IMR-90 (cell line): ENCODE measurements around the gene UBAC1. TPM values are rescaled to one million over a fixed set of nuclear protein-coding genes. Genes with fewer than 3 reads are reported as not detected.
"Not testable (repeated sequence)": the region's sequence is repeated elsewhere in the genome, so short reads cannot be mapped to it uniquely, and the experiment has no call there.

ENCODE experiments used
- ATAC-seq: fragments of 200-7000 bp; cut with Tn5 transposase; 2 replicates; pipeline ENCODE4 v1.9.1; 2020; ENCODE audit warnings: low read depth, mild to moderate bottlenecking, moderate library complexity
- BruUV-seq: library from RNA; stranded (reverse); fragments of 400-500 nt; replicated peaks from 2 replicates; lab custom pipeline; 2021; lab: Mats Ljungman, UMichigan
- CTCF ChIA-PET: fragments of 300-600 bp; formaldehyde crosslinking; extraction: SDS; loops from one replicate; lab custom pipeline; 2021; ENCODE audit warnings: antibody characterized with exemption; lab: Yijun Ruan, JAX
- POLR2A ChIA-PET: fragments of 300-600 bp; sonication (Branson Sonifier 250); formaldehyde crosslinking; loops from one replicate; lab custom pipeline; 2022; ENCODE audit warnings: antibody characterized with exemption; ENCODE audit not compliant: unreplicated experiment; lab: Charles Lee
- DNase-seq: peaks from one replicate; pipeline ENCODE4 v3.0.0; 2013
- H2AFZ ChIP-seq: replicated peaks from 2 replicates; pipeline ENCODE3; 2013; ENCODE audit warnings: low read length, mild to moderate bottlenecking; ENCODE audit not compliant: poor library complexity
- H2AK5ac ChIP-seq: 2 replicates; pipeline ENCODE4 v1.6.1; 2013; ENCODE audit warnings: low read depth, low read length, inconsistent platforms
- H2AK9ac ChIP-seq: replicated peaks from 2 replicates; pipeline ENCODE3; 2013; ENCODE audit warnings: mild to moderate bottlenecking, low read depth, low read length, moderate library complexity; ENCODE audit not compliant: poor library complexity
- H2BK120ac ChIP-seq: 2 replicates; pipeline ENCODE4 v1.6.1; 2013; ENCODE audit warnings: low read depth, low read length, inconsistent platforms
- H2BK15ac ChIP-seq: 3 replicates; pipeline ENCODE4 v1.6.1; 2013; ENCODE audit warnings: low read depth, low read length, inconsistent platforms
- H2BK20ac ChIP-seq: 2 replicates; pipeline ENCODE4 v1.6.1; 2013; ENCODE audit warnings: low read depth, mild to moderate bottlenecking, inconsistent platforms, low read length, moderate library complexity
- H2BK5ac ChIP-seq: 2 replicates; pipeline ENCODE4 v1.6.1; 2013; ENCODE audit warnings: mild to moderate bottlenecking, low read depth, low read length, inconsistent platforms; ENCODE audit not compliant: poor library complexity, severe bottlenecking
- H3K14ac ChIP-seq: replicated peaks from 2 replicates; pipeline ENCODE4 v1.6.1; 2013; ENCODE audit warnings: low read depth, low read length, inconsistent platforms
- H3K18ac ChIP-seq: 2 replicates; pipeline ENCODE4 v1.6.1; 2013; ENCODE audit warnings: low read depth, low read length, control low read depth
- H3K23ac ChIP-seq: 2 replicates; pipeline ENCODE4 v1.6.1; 2013; ENCODE audit warnings: low read depth, low read length, inconsistent platforms
- H3K27ac ChIP-seq: 2 replicates; pipeline ENCODE4 v1.5.1; 2013; ENCODE audit warnings: mild to moderate bottlenecking, control low read depth, low read length; ENCODE audit not compliant: insufficient read depth
- H3K27me3 ChIP-seq: 2 replicates; pipeline ENCODE4 v1.6.1; 2013; ENCODE audit warnings: low read length; ENCODE audit not compliant: control insufficient read depth, insufficient read depth
- H3K36me3 ChIP-seq: 2 replicates; pipeline ENCODE4 v1.6.1; 2013; ENCODE audit warnings: low read length, mixed read lengths; ENCODE audit not compliant: control insufficient read depth, insufficient read depth
- H3K4ac ChIP-seq: 2 replicates; pipeline ENCODE4 v1.6.1; 2013; ENCODE audit warnings: low read depth, low read length, inconsistent platforms
- H3K4me1 ChIP-seq: 2 replicates; pipeline ENCODE4 v1.6.1; 2013; ENCODE audit warnings: low read length, mixed read lengths; ENCODE audit not compliant: control insufficient read depth, insufficient read depth
- H3K4me2 ChIP-seq: 2 replicates; pipeline ENCODE4 v1.6.1; 2013; ENCODE audit warnings: low read depth, mild to moderate bottlenecking, control low read depth, low read length, moderate library complexity
- H3K4me3 ChIP-seq: 2 replicates; pipeline ENCODE4 v1.5.1; 2013; ENCODE audit warnings: low read depth, mild to moderate bottlenecking, control low read depth, low read length, moderate library complexity; ENCODE audit not compliant: insufficient read depth
- H3K56ac ChIP-seq: 2 replicates; pipeline ENCODE4 v1.6.1; 2013; ENCODE audit warnings: low read length, inconsistent platforms; ENCODE audit not compliant: insufficient read depth; ENCODE audit errors: extremely low read depth
- H3K79me1 ChIP-seq, 2 experiments: 2 replicates each; pipeline ENCODE4 v1.6.1; 2013; ENCODE audit warnings: low read length in 2 of 2, inconsistent platforms in 1 of 2, low read depth in 1 of 2
- H3K9ac ChIP-seq: 2 replicates; pipeline ENCODE4 v1.6.1; 2013; ENCODE audit warnings: low read depth, low read length, control low read depth
- H3K9me1 ChIP-seq: 2 replicates; pipeline ENCODE4 v1.6.1; 2013; ENCODE audit warnings: low read length, inconsistent platforms; ENCODE audit not compliant: insufficient read depth
- H3K9me3 ChIP-seq: 2 replicates; pipeline ENCODE4 v1.6.1; 2013; ENCODE audit warnings: low read length; ENCODE audit not compliant: control insufficient read depth, insufficient read depth
- H4K20me1 ChIP-seq: 2 replicates; pipeline ENCODE4 v1.6.1; 2013; ENCODE audit warnings: low read length, inconsistent platforms; ENCODE audit not compliant: insufficient read depth
- H4K5ac ChIP-seq: 2 replicates; pipeline ENCODE4 v1.6.1; 2013; ENCODE audit warnings: mild to moderate bottlenecking, low read depth, low read length, control low read depth
- H4K8ac ChIP-seq, 2 experiments: 2 replicates each; pipeline ENCODE4 v1.6.1; 2013; ENCODE audit warnings: low read depth in 2 of 2, low read length in 2 of 2, control low read depth in 1 of 2, inconsistent platforms in 1 of 2
- H4K91ac ChIP-seq: 2 replicates; pipeline ENCODE4 v1.6.1; 2013; ENCODE audit warnings: low read depth, low read length, inconsistent platforms; ENCODE audit not compliant: insufficient read depth
- FOS ChIP-seq: fragments of 150-350 bp; IDR thresholded peaks from 2 replicates; pipeline ENCODE4 v1.6.1; 2016; ENCODE audit warnings: low read depth, low read length
- MAFK ChIP-seq: IDR thresholded peaks from 2 replicates; pipeline ENCODE4 v1.6.1; 2012; ENCODE audit warnings: low read depth, low read length, improper control_type of control experiment
- NFE2L2 ChIP-seq: fragments of 150-350 bp; IDR thresholded peaks from 2 replicates; pipeline ENCODE4 v1.6.1; 2016; ENCODE audit warnings: low read depth, mild to moderate bottlenecking, low read length
- POLR2A ChIP-seq: IDR thresholded peaks from 2 replicates; pipeline ENCODE4 v1.6.1; 2012; ENCODE audit warnings: mild to moderate bottlenecking, low read depth, low read length
- RFX5 ChIP-seq: IDR thresholded peaks from 2 replicates; pipeline ENCODE4 v1.8.0; 2012; ENCODE audit warnings: low read depth, mild to moderate bottlenecking, low read length, moderate library complexity
- USF2 ChIP-seq: fragments of 150-350 bp; IDR thresholded peaks from 2 replicates; pipeline ENCODE4 v1.6.1; 2017; ENCODE audit warnings: mild to moderate bottlenecking, antibody characterized with exemption, low read length, low read depth
- WGBS, 2 experiments: methylation state at CpG; one replicate each; pipeline versions ENCODE4 v1.1.5 to v1.1.7; 2013; ENCODE audit warnings: missing lambda C conversion rate in 2 of 2; ENCODE audit not compliant: insufficient read length in 1 of 2; ENCODE audit errors: extremely low coverage in 2 of 2; 5-methylcytosine and 5-hydroxymethylcytosine counted together
- dilution Hi-C: fragments of 300-500 bp; cut with HindIII; formaldehyde crosslinking; loops from one replicate; pipeline ENCODE4 v1.14.3; 2018; ENCODE audit warnings: low sequenced_read_pairs; ENCODE audit not compliant: unreplicated experiment
- in situ Hi-C: fragments of 300-500 bp; cut with MboI; formaldehyde crosslinking; loops from 3 replicates; pipeline ENCODE4 v1.14.3; 2019; ENCODE audit warnings: low sequenced_read_pairs, inconsistent platforms, mixed read lengths
- intact Hi-C: fragments of 100-400 bp; cut with micrococcal nuclease; formaldehyde crosslinking; loops from 2 replicates; pipeline ENCODE4 v1.10.0; 2022
- polyA plus RNA-seq, 3 experiments: library from polyadenylated mRNA; depleted of rRNA; stranded (reverse); fragments of >200 nt; gene quantifications; 2 replicates each; pipeline ENCODE4 v1.2.3, GENCODE V29; 2012; ENCODE audit warnings: low replicate concordance in 1 of 3
- total RNA-seq: library from RNA; depleted of rRNA; stranded (reverse); fragments of >200 nt; gene quantifications from 2 replicates; pipeline ENCODE4 v1.2.3, GENCODE V29; 2012

The UBAC1 gene
- total and polyA plus RNA-seq, 2 of the 4 experiments (the other 2 are of a cell fraction): 25.3 to 33.9 TPM

GRCh38 chr9:135944444-135945252 is 16.5 kb downstream of the UBAC1 start:
- Histone ChIP-seq H3K27me3 (no peaks in the 10 kb centered on the region), H3K36me3 (peaks cover 44% of the 10 kb centered on the region), H4K91ac (no peak overlapping the region), H2AK5ac (no peak overlapping the region), H2AK9ac (no peak overlapping the region), H3K56ac (no peak overlapping the region), H3K18ac (no peak overlapping the region), H3K27ac (no peak overlapping the region), H3K79me1 (peaks cover 5 to 23% of the 10 kb centered on the region in 2 experiments; a peak in 3 of 4 replicates), H3K14ac (no peak overlapping the region), H3K4me1 (no peaks in the 10 kb centered on the region), H2AFZ (no peak overlapping the region), H3K4me2 (no peak overlapping the region), H2BK5ac (no peak overlapping the region), H3K9me1 (no peaks in the 10 kb centered on the region; the same call in 1 of the 2 replicates), H3K9ac (no peak overlapping the region), H4K20me1 (no peaks in the 10 kb centered on the region; the same call in 1 of the 2 replicates), H3K4ac (no peak overlapping the region), H4K8ac (no peak overlapping the region), H3K23ac (no peak overlapping the region), H2BK15ac (no peak overlapping the region), H3K9me3 (no peaks in the 10 kb centered on the region), H2BK20ac (no peak overlapping the region), H3K4me3 (no peak overlapping the region), H2BK120ac (no peak overlapping the region), H4K5ac (no peak overlapping the region)
- no peak for ATAC-seq
- TF ChIP-seq FOS (no peak), NFE2L2 (no peak), RFX5 (no peak), POLR2A (no peak), MAFK (no peak), USF2 (no peak)
- in situ Hi-C loops (loop anchor here (25.0 kb wide), 1 partner anchor 332 kb away; a partner anchor contains a TSS), dilution Hi-C loops (no loop called here), intact Hi-C loops (no loop called here)
- ChIA-PET POLR2A (no interaction called here), CTCF (interaction anchor here (0.5 kb wide), 1 partner anchor 9 kb away, joined by 4 read pairs; no protein-coding TSS in a partner anchor)
- 87% methylated on average over 11 of the region's 36 CpGs; no CpG with 5 or more reads in 1 of the 2 experiments for WGBS, 2 experiments
- BruUV-seq: no TSS peak
- no peak for DNase-seq

- intact Hi-C loops, H3K9me1 ChIP-seq, H4K8ac ChIP-seq, H3K27me3 ChIP-seq, H2BK15ac ChIP-seq, H2BK5ac ChIP-seq, H2AK5ac ChIP-seq, H3K23ac ChIP-seq, DNase-seq, H3K4me3 ChIP-seq, H4K20me1 ChIP-seq, dilution Hi-C loops, H3K9me3 ChIP-seq, BruUV-seq, POLR2A ChIA-PET, ATAC-seq, H2BK20ac ChIP-seq, H3K56ac ChIP-seq, H3K14ac ChIP-seq, H2BK120ac ChIP-seq, H3K4me2 ChIP-seq, H3K27ac ChIP-seq, H3K4ac ChIP-seq, H4K91ac ChIP-seq, H3K18ac ChIP-seq, H4K5ac ChIP-seq, H3K4me1 ChIP-seq, H2AFZ ChIP-seq, H2AK9ac ChIP-seq, H3K9ac ChIP-seq, CTCF ChIA-PET: not testable (repeated sequence)
- in situ Hi-C loops: loop anchor here (25.0 kb wide), 1 partner anchor 331 kb away; a partner anchor contains a TSS
- no CpG with 5 or more reads among the region's 6 CpGs for WGBS, 2 experiments
- Histone ChIP-seq H3K36me3 (peaks cover 49% of the 10 kb centered on the region), H3K79me1 (peaks cover 5 to 16% of the 10 kb centered on the region in 2 experiments; a peak in 3 of 4 replicates)
Observed at GRCh38 chr9:135943604-135944003, 17.6 kb downstream of the UBAC1 start.
